ENCODE data around the gene CPTP.

CPTP gene

DNA sequence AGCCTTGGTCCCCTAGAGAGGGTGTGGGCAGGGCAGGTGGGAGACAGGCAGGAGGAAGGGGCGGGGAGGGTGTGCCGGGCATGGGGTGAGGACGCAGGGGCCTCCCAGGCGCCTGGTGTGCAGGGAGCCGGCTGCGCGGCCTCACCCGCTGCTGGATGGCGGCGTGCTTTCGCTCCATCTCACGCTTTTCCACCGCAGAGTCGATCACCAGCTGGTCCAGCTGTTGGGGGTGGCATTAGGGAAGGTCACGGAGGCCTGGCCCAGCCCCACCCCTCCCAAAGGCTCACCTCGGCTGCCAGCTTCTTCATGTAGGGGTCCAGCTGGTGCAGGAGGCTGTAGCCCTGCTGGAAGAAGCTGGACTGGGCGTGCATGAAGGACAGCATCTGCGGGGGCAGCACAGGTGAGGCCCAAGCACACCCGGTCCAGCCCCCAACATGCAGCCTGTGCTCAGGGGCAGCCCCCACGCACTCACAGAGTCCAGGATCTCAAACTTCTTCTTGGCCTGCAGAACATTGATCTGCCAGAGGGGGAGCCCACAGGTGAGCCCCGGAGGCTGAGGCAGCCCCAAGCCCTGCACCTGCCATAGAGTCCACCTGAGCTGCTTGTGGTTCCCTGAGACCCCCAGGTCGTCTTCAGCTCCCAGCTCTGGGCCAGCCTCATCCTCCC lies 24.8 kb upstream of the CPTP start:
- H3K36me3 ChIP-seq (ENCODE audit: control insufficient read depth, insufficient read depth, low read length) = no peaks in the 10 kb centered on the region
- H3K27me3 ChIP-seq (replicated peaks; ENCODE audit: control insufficient read depth, insufficient read depth, low read length, poor library complexity, severe bottlenecking) = no peaks in the 10 kb centered on the region
- no peak overlapping the region for H3K27ac ChIP-seq (ENCODE audit: insufficient read depth, low read length, poor library complexity, severe bottlenecking)
- H3K4me3 ChIP-seq (ENCODE audit: insufficient read depth, low read depth, low read length, poor library complexity, severe bottlenecking) = no peak overlapping the region
- no peaks in the 10 kb centered on the region for H3K9me3 ChIP-seq (ENCODE audit: control insufficient read depth, low read length)
- H3K4me1 ChIP-seq (ENCODE audit: control insufficient read depth, insufficient read depth, low read length, poor library complexity, severe bottlenecking) = peaks cover 2% of the 10 kb centered on the region
- DNase-seq = no peak

DNA sequence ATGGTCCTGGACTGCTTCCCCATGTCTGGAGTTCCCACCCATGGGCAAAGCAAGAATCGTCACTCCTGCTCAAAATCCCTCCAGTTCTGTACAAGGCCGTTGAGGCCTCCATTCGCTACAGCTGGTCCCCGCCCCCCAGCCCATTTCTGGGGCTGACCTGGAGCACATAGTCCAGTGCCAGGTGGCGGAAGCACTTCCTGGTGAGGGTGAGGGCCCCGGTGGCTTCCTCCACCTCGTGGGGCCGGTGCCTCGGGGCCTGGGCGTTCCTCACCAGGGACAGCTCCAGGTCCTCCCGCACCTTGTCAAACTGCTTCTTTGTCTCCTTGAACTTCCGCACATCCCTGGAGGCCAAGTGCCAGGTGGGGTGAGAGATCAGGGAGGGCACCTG lies 24.3 kb upstream of the CPTP start:
- Histone ChIP-seq H3K4me1 (ENCODE audit: control insufficient read depth, insufficient read depth, low read length, poor library complexity, severe bottlenecking) (peaks cover 7% of the 10 kb centered on the region), H3K27me3 (replicated peaks; ENCODE audit: control insufficient read depth, insufficient read depth, low read length, poor library complexity, severe bottlenecking) (no peaks in the 10 kb centered on the region), H3K36me3 (ENCODE audit: control insufficient read depth, insufficient read depth, low read length) (no peaks in the 10 kb centered on the region), H3K4me3 (ENCODE audit: insufficient read depth, low read depth, low read length, poor library complexity, severe bottlenecking) (no peak overlapping the region), H3K27ac (ENCODE audit: insufficient read depth, low read length, poor library complexity, severe bottlenecking) (no peak overlapping the region), H3K9me3 (ENCODE audit: control insufficient read depth, low read length) (no peaks in the 10 kb centered on the region)
- DNase-seq = no peak

- H3K27me3 ChIP-seq (replicated peaks; ENCODE audit: control insufficient read depth, insufficient read depth, low read length, poor library complexity, severe bottlenecking) = no peaks in the 10 kb centered on the region
- H3K36me3 ChIP-seq (ENCODE audit: control insufficient read depth, insufficient read depth, low read length) = no peaks in the 10 kb centered on the region
- no peak for DNase-seq
- no peak overlapping the region for H3K4me3 ChIP-seq (ENCODE audit: insufficient read depth, low read depth, low read length, poor library complexity, severe bottlenecking)
- no peaks in the 10 kb centered on the region for H3K9me3 ChIP-seq (ENCODE audit: control insufficient read depth, low read length)
- no peak overlapping the region for H3K27ac ChIP-seq (ENCODE audit: insufficient read depth, low read length, poor library complexity, severe bottlenecking)
- H3K4me1 ChIP-seq (ENCODE audit: control insufficient read depth, insufficient read depth, low read length, poor library complexity, severe bottlenecking) = peaks cover 24% of the 10 kb centered on the region
These were observed 22.6 kb upstream of the CPTP start for GRCh38 chr1:1302006-1302430.

GRCh38 chr1:1302951-1303509 lies 21.6 kb upstream of the CPTP start:
- no peaks in the 10 kb centered on the region for H3K9me3 ChIP-seq (ENCODE audit: control insufficient read depth, low read length)
- H3K4me1 ChIP-seq (ENCODE audit: control insufficient read depth, insufficient read depth, low read length, poor library complexity, severe bottlenecking) = peaks cover 27% of the 10 kb centered on the region
- no peak overlapping the region for H3K27ac ChIP-seq (ENCODE audit: insufficient read depth, low read length, poor library complexity, severe bottlenecking)
- no peak for DNase-seq
- no peaks in the 10 kb centered on the region for H3K27me3 ChIP-seq (replicated peaks; ENCODE audit: control insufficient read depth, insufficient read depth, low read length, poor library complexity, severe bottlenecking)
- H3K4me3 ChIP-seq (ENCODE audit: insufficient read depth, low read depth, low read length, poor library complexity, severe bottlenecking) = no peak overlapping the region
- no peaks in the 10 kb centered on the region for H3K36me3 ChIP-seq (ENCODE audit: control insufficient read depth, insufficient read depth, low read length)

DNA sequence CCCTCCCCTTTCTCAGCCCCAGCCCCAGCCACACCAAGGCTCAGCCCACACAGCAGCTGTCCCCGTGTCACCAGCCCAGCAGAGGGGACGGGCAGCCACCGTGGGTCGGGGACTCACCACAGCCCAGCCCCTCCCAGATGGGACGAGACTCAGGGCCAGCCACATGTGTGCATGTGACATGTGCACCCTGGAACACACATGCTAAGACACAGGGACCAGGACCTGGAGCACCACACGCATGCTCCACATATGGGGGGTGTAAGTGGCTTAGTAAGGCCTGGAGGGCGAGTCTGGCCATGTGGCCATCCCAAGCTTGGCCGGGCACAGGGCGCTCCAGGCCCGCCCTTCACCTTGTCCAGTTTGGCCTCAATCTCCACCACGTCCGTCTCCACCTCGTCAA lies 20.9 kb upstream of the CPTP start:
- H3K4me3 ChIP-seq (ENCODE audit: insufficient read depth, low read depth, low read length, poor library complexity, severe bottlenecking) = no peak overlapping the region
- H3K9me3 ChIP-seq (ENCODE audit: control insufficient read depth, low read length) = no peaks in the 10 kb centered on the region
- no peaks in the 10 kb centered on the region for H3K27me3 ChIP-seq (replicated peaks; ENCODE audit: control insufficient read depth, insufficient read depth, low read length, poor library complexity, severe bottlenecking)
- H3K4me1 ChIP-seq (ENCODE audit: control insufficient read depth, insufficient read depth, low read length, poor library complexity, severe bottlenecking) = peaks cover 27% of the 10 kb centered on the region
- DNase-seq = no peak
- no peaks in the 10 kb centered on the region for H3K36me3 ChIP-seq (ENCODE audit: control insufficient read depth, insufficient read depth, low read length)
- no peak overlapping the region for H3K27ac ChIP-seq (ENCODE audit: insufficient read depth, low read length, poor library complexity, severe bottlenecking)

GRCh38 chr1:1304331-1305299 lies 20.0 kb upstream of the CPTP start:
- peak overlapping the region; percentile 19 for H3K4me3 ChIP-seq (ENCODE audit: insufficient read depth, low read depth, low read length, poor library complexity, severe bottlenecking)
- no peak overlapping the region for H3K27ac ChIP-seq (ENCODE audit: insufficient read depth, low read length, poor library complexity, severe bottlenecking)
- DNase-seq = no peak
- H3K9me3 ChIP-seq (ENCODE audit: control insufficient read depth, low read length) = no peaks in the 10 kb centered on the region
- peaks cover 34% of the 10 kb centered on the region for H3K4me1 ChIP-seq (ENCODE audit: control insufficient read depth, insufficient read depth, low read length, poor library complexity, severe bottlenecking)
- H3K36me3 ChIP-seq (ENCODE audit: control insufficient read depth, insufficient read depth, low read length) = no peaks in the 10 kb centered on the region
- H3K27me3 ChIP-seq (replicated peaks; ENCODE audit: control insufficient read depth, insufficient read depth, low read length, poor library complexity, severe bottlenecking) = no peaks in the 10 kb centered on the region

DNA sequence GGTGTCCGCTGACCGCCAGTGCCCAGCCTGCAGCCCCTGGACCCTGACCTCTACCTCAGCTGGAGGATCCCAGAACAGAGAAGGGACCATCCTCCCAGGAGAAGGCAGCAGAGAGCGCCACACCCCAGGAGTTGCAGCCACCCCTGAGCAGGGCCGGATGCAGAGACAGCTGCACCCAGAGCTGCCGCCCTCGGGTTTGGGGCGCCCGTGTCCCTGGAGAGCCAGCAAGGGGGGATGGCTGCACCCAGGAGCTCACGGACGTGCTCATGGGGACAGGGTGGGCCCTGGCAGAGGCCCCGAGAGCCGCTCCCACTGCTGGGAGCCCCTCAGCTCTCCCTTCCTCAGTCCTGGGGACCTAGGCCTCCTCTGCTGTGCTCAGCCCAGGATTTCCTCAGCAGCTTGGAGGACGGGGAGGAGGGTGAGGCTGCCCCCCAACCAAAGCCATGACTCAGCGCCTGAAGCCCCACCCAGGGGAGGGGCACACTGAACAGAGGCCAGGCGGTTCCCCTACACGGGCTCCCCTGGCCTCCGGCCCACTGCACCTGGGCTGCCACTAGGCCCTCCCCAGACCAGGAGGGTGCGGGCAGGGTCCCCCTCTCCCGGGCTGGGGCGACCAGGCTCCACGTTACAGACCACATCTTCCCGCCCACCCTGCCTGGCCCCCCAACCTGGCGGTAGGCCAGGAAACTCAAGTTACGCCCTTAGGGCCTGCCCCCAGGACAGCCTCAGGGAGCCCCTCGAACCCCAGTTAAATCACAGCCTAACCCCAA lies 19.1 kb upstream of the CPTP start:
- Histone ChIP-seq H3K36me3 (ENCODE audit: control insufficient read depth, insufficient read depth, low read length) (peaks cover 7% of the 10 kb centered on the region), H3K27ac (ENCODE audit: insufficient read depth, low read length, poor library complexity, severe bottlenecking) (peak overlapping the region; percentile 48), H3K9me3 (ENCODE audit: control insufficient read depth, low read length) (no peaks in the 10 kb centered on the region), H3K27me3 (replicated peaks; ENCODE audit: control insufficient read depth, insufficient read depth, low read length, poor library complexity, severe bottlenecking) (no peaks in the 10 kb centered on the region), H3K4me3 (ENCODE audit: insufficient read depth, low read depth, low read length, poor library complexity, severe bottlenecking) (peak overlapping the region; percentile 19), H3K4me1 (ENCODE audit: control insufficient read depth, insufficient read depth, low read length, poor library complexity, severe bottlenecking) (peaks cover 35% of the 10 kb centered on the region)
- peak; percentile 31 to 55 (median 47) for DNase-seq

- H3K4me1 ChIP-seq (ENCODE audit: control insufficient read depth, insufficient read depth, low read length, poor library complexity, severe bottlenecking) = peaks cover 35% of the 10 kb centered on the region
- DNase-seq = no peak
- H3K4me3 ChIP-seq (ENCODE audit: insufficient read depth, low read depth, low read length, poor library complexity, severe bottlenecking) = peak overlapping the region; percentile 19
- peaks cover 11% of the 10 kb centered on the region for H3K36me3 ChIP-seq (ENCODE audit: control insufficient read depth, insufficient read depth, low read length)
- H3K27ac ChIP-seq (ENCODE audit: insufficient read depth, low read length, poor library complexity, severe bottlenecking) = peak overlapping the region; percentile 48
- H3K27me3 ChIP-seq (replicated peaks; ENCODE audit: control insufficient read depth, insufficient read depth, low read length, poor library complexity, severe bottlenecking) = no peaks in the 10 kb centered on the region
- H3K9me3 ChIP-seq (ENCODE audit: control insufficient read depth, low read length) = no peaks in the 10 kb centered on the region
These were observed 18.4 kb upstream of the CPTP start for GRCh38 chr1:1306070-1306660.

DNA sequence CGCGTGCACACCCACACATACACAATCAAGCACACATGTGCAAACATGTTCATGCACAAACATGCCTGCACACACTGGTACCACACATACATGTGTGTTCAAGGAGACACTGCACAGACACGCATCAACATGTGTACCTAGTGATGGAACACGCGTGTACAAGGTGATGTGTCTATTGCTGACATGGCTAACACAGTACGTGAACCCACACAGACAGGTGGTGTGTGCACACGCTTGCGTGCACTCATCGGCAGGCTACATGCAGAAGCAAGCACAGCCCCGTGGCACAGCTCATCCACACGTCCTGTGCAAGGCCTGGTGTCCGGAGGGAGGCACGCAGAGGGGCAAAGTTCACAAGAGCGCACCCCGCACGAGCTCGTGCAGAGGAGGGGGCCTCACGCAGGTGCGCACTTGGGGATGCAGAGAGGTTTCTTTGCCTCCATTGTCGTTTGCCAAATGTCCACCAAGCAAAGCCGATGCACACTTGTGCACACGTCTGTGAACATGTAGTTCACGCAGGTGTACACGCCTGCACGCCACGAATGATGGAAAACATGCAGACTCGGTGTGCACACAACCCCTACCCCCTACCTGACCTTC lies 17.8 kb upstream of the CPTP start:
- Histone ChIP-seq H3K4me1 (ENCODE audit: control insufficient read depth, insufficient read depth, low read length, poor library complexity, severe bottlenecking) (peaks cover 35% of the 10 kb centered on the region), H3K36me3 (ENCODE audit: control insufficient read depth, insufficient read depth, low read length) (peaks cover 17% of the 10 kb centered on the region), H3K9me3 (ENCODE audit: control insufficient read depth, low read length) (no peaks in the 10 kb centered on the region), H3K27me3 (replicated peaks; ENCODE audit: control insufficient read depth, insufficient read depth, low read length, poor library complexity, severe bottlenecking) (no peaks in the 10 kb centered on the region), H3K4me3 (ENCODE audit: insufficient read depth, low read depth, low read length, poor library complexity, severe bottlenecking) (peak overlapping the region; percentile 66), H3K27ac (ENCODE audit: insufficient read depth, low read length, poor library complexity, severe bottlenecking) (no peak overlapping the region)
- DNase-seq = no peak
